Body of pancreas (tissue), 4 donors: ENCODE measurements around the gene MPC1L.

Experiments used
- POLR2A ChIP-seq, 3 donors: fragments of 450-650 bp; IDR thresholded peaks; one replicate each; pipeline ENCODE4 v1.6.1; 2016; ENCODE audit warnings: antibody characterized with exemption in 3 of 3, mild to moderate bottlenecking in 2 of 3
- TF ChIP-seq, protein P1 (sequence below), 7 experiments: fragments of 450-650 bp in 4 of 7; fragments of 200-600 bp in 3 of 7; sonication (generic) in 3 of 7; IDR thresholded peaks; one replicate each; pipeline ENCODE4 v1.5.1; 2016 to 2019; ENCODE audit warnings: antibody characterized with exemption in 7 of 7

DNA sequence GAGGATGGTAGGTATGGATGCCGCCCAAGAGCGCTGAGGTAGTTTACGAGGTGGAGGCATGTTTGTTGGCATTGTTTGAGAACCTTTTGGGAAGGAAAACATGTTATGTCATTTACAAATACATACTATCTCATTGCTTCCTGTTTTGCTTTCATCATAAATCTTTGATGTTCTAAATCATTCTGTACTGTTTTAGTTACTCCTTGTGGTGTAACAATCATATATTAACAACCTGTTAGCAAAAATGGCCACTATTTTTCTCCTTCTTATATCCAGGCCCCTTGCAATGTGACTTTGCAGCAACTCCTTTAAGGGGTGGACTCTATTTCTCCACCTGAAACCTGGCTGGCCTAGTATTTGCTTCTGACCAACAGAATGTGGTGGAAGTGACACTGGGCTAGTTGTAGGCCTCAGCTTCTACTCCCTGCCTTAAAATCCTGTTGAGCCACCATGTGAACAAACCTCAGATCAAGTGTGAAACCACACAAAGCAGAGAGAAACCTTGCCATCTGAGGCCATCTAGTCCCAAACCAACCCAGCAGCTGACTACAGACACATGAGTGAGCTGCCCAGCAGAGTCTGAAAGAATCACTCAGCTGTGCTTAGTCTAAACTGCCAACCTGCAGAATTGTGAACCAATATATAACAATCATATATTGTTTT lies 40.0 kb downstream of the MPC1L start:
- TF ChIP-seq, protein P1, sequence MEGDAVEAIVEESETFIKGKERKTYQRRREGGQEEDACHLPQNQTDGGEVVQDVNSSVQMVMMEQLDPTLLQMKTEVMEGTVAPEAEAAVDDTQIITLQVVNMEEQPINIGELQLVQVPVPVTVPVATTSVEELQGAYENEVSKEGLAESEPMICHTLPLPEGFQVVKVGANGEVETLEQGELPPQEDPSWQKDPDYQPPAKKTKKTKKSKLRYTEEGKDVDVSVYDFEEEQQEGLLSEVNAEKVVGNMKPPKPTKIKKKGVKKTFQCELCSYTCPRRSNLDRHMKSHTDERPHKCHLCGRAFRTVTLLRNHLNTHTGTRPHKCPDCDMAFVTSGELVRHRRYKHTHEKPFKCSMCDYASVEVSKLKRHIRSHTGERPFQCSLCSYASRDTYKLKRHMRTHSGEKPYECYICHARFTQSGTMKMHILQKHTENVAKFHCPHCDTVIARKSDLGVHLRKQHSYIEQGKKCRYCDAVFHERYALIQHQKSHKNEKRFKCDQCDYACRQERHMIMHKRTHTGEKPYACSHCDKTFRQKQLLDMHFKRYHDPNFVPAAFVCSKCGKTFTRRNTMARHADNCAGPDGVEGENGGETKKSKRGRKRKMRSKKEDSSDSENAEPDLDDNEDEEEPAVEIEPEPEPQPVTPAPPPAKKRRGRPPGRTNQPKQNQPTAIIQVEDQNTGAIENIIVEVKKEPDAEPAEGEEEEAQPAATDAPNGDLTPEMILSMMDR (IDR thresholded peaks at IDR 0.05), result no peak
- TF ChIP-seq POLR2A (IDR thresholded peaks at IDR 0.05), result no peak
